Measurements from ENCODE around the gene ACOT12.

DNA sequence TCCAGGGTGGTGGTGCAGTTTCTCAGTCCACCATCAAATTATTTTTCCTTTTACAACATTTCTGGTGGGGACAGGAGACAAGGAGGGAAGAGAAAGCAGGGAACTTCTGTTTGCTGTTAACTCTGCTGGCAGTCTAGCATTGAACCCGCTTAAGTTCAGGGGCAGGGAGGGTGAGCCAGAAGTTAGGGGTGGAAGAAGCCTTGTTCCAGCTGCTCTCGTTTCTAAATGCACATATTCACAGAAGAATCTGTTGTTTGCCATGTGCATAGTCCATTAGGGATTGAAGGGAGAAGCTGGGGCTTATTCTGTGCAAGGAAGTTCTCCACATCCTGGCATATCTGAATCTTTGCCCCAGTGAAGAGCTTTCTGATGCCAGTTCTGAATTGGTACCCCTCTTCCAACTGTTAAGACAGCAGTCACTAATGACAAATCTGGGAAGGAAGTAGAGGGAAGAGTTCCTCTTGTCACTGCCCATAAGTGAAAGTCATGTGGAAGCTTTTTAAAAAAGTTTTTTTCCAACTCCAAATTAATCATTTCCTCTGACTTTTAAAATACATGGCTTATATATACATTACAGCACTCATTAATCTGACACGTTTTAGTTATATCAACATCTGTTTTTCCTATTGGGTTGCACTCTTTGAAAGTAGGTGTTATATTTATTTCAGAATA, 32.6 kb upstream of the ACOT12 start:
- TF ChIP-seq EZH2 (IDR thresholded peaks at IDR 0.05; ENCODE audit: insufficient read depth, poor library complexity, severe bottlenecking) (no peak), EZH2phosphoT487 (IDR thresholded peaks at IDR 0.05; ENCODE audit: insufficient read depth, low read depth) (no peak)

Measured in GM23248 (cell line).